ENCODE results near the gene PKN1.
A peak's percentile ranks its signal among the peaks of the same experiment; 100 is the strongest.
"Not testable (repeated sequence)": the region's sequence is repeated elsewhere in the genome, so short reads cannot be mapped to it uniquely, and the experiment has no call there.

Gene PKN1

GRCh38 chr19:14430712-14431111, 2.4 kb upstream of the PKN1 start:
- no peak for DNase-seq (ENCODE audit: low read depth, low spot score)

- no peak for DNase-seq (ENCODE audit: low read depth, low spot score)
Measured at GRCh38 chr19:14433554-14434501, 722 bp downstream of the PKN1 start.

DNA sequence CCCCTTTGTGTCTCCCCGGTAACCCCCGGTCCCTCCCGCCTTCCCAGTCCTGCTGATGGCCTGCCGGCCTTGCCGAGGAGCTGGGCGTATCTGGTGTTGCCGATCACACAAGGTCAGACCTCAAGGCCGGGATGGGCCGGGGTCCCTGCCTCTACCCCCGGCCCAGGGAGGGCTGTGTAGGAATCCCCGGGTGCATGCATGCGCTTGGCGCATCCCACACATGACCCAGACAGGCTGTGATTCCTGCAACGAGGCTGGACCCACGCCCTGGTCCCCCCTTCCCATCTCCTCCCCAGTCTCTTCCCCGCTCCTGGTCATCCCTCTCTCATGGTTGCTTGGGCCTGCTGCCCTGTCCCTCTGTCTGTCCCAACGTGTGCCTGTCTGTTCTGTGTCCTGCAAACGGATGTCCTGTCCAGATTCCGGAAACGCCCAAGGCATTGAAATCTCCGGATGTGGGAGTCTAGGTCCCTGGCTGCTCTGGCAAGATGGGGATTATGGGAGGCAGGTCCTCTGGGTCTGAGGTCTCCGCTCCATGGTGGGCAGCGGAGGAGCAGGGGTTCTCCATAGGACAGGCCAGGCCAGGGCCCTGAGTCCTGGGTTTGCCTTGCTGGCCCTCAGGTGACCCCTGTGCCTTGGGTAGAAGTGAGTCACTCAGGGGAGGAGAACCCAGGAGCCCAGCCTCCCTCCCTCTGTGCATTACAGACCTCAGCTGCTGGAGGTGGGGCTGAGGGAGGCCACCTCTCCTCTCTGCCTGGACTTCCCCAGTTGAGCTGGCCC, 1.6 kb downstream of the PKN1 start:
- DNase-seq (ENCODE audit: low read depth, low spot score), result peak; percentile 33

DNA sequence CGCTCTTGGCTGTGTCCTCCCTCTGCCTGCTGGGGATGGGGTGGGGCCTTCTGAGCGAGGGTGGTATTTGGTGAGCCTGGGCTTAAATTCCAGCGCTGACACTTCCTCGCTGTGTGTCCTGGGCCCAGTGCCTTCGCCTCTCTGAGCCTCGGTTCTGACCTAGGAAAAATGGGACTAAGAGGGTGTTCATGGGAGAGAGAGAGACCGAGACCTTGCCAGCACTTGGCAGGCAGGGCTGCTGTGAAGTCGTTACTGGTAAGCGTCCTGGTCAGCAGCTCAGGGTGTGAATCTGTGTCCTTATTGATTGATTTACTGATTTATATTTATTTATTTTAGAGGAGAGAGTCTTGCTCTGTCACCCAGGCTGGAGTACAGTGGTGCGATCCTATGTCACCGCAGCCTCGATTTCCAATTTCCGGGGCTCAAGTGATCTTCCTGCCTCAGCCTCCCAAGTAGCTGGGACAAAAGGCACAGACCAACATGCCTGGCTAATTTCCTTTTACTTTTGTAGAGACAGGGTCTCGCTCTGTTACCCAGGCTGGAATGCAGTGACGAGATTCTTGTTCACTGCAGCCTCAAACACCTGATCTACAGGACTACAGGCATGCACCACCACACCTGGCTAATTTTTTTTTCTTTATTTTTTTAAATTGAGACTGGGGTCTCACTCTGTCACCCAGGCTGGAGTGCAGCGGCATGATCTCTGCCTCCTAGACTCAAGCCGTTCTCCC, 2.4 kb downstream of the PKN1 start:
- DNase-seq (ENCODE audit: low read depth, low spot score), result no peak

DNA sequence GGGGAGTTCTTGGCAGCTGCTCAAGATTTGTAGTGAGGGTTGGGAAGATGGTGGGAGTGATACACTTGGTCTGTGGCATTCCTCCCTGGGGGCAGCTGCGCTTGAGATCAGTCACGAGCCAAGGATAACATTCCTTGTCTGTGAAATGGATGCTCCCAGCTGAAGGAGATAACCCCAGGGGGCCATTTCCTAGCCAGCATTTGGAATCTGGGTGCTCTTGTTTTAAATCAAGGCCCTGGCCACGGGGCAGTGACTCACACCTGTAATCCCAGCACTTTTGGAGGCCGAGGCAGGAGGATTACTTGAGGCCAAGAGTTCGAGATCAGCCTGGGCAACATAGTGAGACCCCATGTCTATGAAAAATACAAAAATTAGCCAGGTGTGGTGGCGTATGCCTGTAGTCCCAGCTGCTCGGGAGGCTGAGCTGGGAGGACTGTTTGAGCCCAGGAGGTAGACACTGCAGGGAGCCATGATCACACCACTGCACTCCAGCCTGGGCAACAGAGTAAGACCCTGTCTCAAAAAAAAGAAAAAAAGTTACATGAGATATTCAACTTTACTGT, 4.6 kb downstream of the PKN1 start:
- DNase-seq (ENCODE audit: low read depth, low spot score), result no peak

DNA sequence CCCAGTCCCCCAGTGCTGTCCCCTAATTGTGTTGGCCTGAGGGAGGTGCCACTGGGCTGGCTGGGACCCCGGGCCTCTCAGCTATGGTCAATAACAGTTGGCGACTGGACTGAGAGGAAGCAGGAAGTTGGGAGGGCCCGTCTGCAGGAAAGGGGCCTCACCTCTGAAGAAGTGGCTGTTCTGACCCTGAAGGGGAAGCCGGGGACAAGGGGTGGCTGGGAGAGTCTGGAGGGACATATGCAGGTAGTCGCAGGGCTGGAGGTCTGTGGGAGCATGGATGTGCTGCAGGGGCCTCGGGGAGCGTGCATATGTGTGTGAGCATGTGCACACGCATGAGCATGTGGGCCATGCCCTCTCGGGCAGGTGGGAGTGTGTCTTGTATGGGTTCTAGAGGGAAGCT, 5.9 kb downstream of the PKN1 start:
- DNase-seq (ENCODE audit: low read depth, low spot score), result no peak

DNA sequence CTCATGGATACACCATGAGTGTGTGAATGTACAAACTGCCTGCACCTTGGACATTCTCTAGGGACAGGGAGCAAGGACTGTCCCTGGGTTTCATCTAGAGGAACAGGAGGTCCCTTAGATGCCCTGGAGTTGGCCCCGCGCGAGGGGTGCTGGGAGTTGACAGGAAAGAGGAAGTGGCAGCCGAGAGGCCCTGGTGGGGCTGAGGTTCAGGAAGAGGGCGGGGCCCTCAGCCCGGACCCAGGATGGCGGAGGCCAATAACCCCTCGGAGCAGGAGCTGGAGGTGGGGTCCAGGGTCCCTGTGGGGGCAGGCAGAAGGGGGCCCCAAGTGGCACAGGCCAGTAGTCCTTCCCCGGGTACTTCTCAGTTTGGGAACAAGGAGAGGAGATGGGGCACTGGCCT, 6.9 kb downstream of the PKN1 start:
- DNase-seq (ENCODE audit: low read depth, low spot score), result no peak

- no peak for DNase-seq (ENCODE audit: low read depth, low spot score)
Measured at GRCh38 chr19:14441041-14441938, 8.2 kb downstream of the PKN1 start.

DNA sequence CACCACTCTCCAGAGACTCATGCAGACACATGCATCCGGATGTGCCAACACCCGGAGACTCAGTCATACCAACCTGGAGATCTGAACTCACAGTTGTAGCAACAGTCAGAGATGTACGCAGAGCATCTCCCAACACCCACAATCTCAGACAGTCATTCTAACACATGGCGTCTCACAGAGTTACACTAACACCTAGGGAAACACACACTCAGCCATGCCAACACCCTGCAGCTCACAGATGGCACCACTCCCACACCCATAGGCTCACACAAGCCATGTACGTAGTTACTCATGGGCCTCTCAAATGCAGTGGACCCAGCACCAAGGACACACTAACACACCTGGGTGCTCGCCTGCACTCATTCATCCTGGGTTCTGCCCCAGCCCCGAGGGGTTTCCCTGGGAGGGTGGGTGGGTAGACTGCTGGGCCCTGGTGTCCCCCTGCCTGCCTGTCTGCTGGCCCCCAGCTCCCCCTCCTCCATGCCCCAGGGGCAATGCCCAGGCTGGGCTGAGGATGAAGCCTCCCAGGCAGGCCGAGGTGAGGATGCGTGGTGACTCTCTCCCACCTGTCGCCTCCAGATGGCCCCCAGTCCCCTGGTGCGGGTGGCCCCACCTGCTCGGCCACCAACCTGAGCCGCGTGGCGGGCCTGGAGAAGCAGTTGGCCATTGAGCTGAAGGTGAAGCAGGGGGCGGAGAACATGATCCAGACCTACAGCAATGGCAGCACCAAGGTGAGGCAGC, 10.0 kb downstream of the PKN1 start:
- DNase-seq (ENCODE audit: low read depth, low spot score), result no peak

DNA sequence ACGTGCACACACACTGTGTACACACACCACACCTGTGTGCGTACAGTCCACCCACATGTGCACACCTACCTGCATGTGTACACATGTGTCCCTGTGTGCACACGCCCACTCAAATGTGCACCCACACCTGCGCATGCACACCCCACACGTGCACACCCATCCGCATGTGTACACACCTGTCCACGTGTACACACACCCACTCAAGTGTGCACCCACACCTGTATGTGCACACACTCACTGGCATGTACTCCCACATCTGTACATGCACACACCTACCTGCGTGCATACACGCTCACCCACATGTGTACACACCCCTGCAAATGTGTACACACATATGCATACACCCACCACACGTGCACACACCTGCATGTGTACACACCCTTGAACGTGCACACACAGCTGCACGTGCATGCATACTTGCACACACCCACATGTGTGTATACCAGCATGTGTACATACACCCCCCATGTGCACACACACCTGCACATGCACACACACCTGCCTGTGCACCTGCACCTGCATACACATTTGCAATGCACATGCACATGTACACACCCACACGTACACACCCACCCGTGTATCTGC, 10.6 kb downstream of the PKN1 start:
- no peak for DNase-seq (ENCODE audit: low read depth, low spot score)

- DNase-seq (ENCODE audit: low read depth, low spot score), result no peak
Measured at GRCh38 chr19:14446336-14447036, 13.4 kb downstream of the PKN1 start.

- no peak for DNase-seq (ENCODE audit: low read depth, low spot score)
Measured at GRCh38 chr19:14449321-14449720, 16.2 kb downstream of the PKN1 start.

GRCh38 chr19:14450168-14450874, 17.2 kb downstream of the PKN1 start:
- no peak for DNase-seq (ENCODE audit: low read depth, low spot score)

- DNase-seq (ENCODE audit: low read depth, low spot score), result no peak
Measured at GRCh38 chr19:14450876-14451275, 17.8 kb downstream of the PKN1 start.

- not testable (repeated sequence) for DNase-seq (ENCODE audit: low read depth, low spot score)
Measured at GRCh38 chr19:14452303-14452702, 19.2 kb downstream of the PKN1 start.

DNA sequence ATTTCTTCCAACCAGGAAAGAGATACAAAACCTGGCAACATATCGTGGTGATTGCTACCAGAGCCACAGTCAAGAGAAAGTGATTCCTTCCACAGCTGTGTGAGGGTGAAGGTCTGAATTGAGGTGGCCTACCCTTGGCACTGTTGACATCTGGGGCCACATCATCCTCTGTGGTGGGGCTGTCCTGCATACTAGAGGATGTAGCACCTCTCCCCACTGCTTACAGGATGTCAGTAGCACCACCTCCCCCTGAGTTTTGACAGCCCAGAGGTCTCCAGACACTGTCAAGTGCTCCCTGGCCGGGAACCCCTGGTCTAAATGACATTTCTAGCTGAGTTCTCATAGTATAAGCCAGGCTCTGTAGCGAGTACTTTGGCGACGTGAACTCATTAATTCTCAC, 26.6 kb downstream of the PKN1 start:
- no peak for DNase-seq (ENCODE audit: low read depth, low spot score)

- no peak for DNase-seq (ENCODE audit: low read depth, low spot score)
Measured at GRCh38 chr19:14460935-14461334, 27.8 kb downstream of the PKN1 start.

GRCh38 chr19:14462401-14462800, 29.3 kb downstream of the PKN1 start:
- DNase-seq (ENCODE audit: low read depth, low spot score), result not testable (repeated sequence)

Data from smooth muscle cell of the brain vasculature (primary cell).